Lower lobe of right lung (tissue), 2 donors: Measurements from ENCODE around the gene CRTC1. TPM values are rescaled to one million over a fixed set of nuclear protein-coding genes. Genes with fewer than 3 reads are reported as not detected.
A peak's percentile ranks its signal among the peaks of the same experiment; 100 is the strongest.

ENCODE experiments used
- ATAC-seq, 2 donors: fragments of 200-7000 bp; cut with Tn5 transposase; one replicate each; pipeline ENCODE4 v1.9.1; 2020 to 2022; ENCODE audit warnings: mild to moderate bottlenecking in 2 of 2, moderate library complexity in 2 of 2
- DNase-seq: peaks from one replicate; pipeline ENCODE4 v3.0.0-alpha.2; 2020
- H3K27ac ChIP-seq: fragments of 200-600 bp; one replicate; pipeline ENCODE4 v1.8.0; 2022
- H3K27me3 ChIP-seq: fragments of 200-600 bp; one replicate; pipeline ENCODE4 v1.8.0; 2022; ENCODE audit warnings: low read depth
- H3K36me3 ChIP-seq: fragments of 200-600 bp; one replicate; pipeline ENCODE4 v1.8.0; 2022; ENCODE audit warnings: mild to moderate bottlenecking
- H3K4me1 ChIP-seq: fragments of 200-600 bp; one replicate; pipeline ENCODE4 v1.8.0; 2022
- H3K4me3 ChIP-seq: fragments of 200-600 bp; one replicate; pipeline ENCODE4 v1.8.0; 2022; ENCODE audit warnings: mild to moderate bottlenecking
- H3K9me3 ChIP-seq: fragments of 200-600 bp; one replicate; pipeline ENCODE4 v1.8.0; 2022
- intact Hi-C: fragments of 100-400 bp; cut with DNase I; formaldehyde crosslinking; loops from one replicate; pipeline ENCODE4 v1.11.0; 2022
- total RNA-seq: library from RNA; stranded (reverse); fragmentation: NEBNext Ultra II Directional; extraction: Animal tissue kit (Norgen Biotek cat#: 25700); gene quantifications from one replicate; pipeline ENCODE4 v1.2.1, GENCODE V29; 2021
- TF ChIP-seq, protein P1 (sequence below): fragments of 200-600 bp; IDR thresholded peaks from one replicate; pipeline ENCODE4 v1.8.0; 2022; ENCODE audit warnings: antibody characterized with exemption, mild to moderate bottlenecking
- donor health status: DM: no; HTN: yes; CAD: no; lungs with severe emphysema.

CRTC1 gene
- total RNA-seq, 1 donor from 2014 or later = 16.2 TPM

DNA sequence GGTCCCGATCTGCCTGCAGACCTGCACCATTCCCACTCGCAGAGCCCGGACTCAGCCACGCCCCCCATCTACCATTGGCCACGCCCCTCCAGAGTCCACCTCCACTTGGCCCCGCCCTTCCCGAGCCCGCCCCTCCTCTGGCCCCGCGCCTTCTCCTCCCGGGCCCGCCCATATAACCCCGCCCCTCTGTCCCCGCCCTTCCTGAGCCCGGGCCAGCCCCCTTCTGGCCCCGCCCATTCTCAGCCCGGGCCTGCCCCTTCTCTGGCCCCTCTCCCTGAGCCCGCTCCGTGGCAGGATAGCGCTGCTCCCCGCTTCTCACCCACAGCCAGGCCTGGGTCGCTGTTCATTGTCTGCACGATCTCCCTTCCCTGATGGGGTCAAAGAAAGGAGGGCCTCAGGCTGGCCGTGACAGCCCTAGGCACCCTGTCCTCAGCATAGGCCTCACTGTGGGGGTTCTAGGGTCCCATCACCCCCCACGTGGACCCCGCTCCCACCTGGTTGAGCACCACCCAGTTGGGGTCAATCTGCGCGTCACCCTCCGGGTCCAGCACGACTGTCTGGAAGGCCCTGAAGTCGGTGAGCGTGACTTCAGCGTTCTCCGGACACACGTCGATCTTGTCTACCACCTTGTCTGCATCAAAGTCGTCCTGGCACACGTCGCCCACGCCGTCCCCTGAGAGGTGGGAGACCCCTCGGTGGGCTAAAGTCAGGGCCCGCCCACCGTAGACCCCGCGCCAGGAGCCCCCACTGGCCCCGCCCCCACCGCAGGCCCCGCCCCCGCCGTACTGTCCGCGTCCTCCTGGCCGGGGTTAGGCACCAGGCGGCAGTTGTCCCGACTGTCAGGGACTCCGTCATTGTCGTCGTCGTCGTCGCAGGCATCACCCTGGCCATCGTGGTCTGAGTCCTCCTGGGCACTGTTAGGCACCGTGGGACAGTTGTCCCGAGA is 102.0 kb downstream of the CRTC1 start:
- H3K27ac ChIP-seq = no peak overlapping the region
- no peaks in the 10 kb centered on the region for H3K36me3 ChIP-seq
- peaks cover 51% of the 10 kb centered on the region for H3K27me3 ChIP-seq
- TF ChIP-seq, protein P1, sequence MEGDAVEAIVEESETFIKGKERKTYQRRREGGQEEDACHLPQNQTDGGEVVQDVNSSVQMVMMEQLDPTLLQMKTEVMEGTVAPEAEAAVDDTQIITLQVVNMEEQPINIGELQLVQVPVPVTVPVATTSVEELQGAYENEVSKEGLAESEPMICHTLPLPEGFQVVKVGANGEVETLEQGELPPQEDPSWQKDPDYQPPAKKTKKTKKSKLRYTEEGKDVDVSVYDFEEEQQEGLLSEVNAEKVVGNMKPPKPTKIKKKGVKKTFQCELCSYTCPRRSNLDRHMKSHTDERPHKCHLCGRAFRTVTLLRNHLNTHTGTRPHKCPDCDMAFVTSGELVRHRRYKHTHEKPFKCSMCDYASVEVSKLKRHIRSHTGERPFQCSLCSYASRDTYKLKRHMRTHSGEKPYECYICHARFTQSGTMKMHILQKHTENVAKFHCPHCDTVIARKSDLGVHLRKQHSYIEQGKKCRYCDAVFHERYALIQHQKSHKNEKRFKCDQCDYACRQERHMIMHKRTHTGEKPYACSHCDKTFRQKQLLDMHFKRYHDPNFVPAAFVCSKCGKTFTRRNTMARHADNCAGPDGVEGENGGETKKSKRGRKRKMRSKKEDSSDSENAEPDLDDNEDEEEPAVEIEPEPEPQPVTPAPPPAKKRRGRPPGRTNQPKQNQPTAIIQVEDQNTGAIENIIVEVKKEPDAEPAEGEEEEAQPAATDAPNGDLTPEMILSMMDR = no peak
- intact Hi-C loops = no loop called here
- H3K9me3 ChIP-seq = no peaks in the 10 kb centered on the region
- ATAC-seq = peak; percentile 80 to 83
- peak; percentile 85 for DNase-seq
- H3K4me3 ChIP-seq = no peak overlapping the region
- peaks cover 39% of the 10 kb centered on the region for H3K4me1 ChIP-seq

DNA sequence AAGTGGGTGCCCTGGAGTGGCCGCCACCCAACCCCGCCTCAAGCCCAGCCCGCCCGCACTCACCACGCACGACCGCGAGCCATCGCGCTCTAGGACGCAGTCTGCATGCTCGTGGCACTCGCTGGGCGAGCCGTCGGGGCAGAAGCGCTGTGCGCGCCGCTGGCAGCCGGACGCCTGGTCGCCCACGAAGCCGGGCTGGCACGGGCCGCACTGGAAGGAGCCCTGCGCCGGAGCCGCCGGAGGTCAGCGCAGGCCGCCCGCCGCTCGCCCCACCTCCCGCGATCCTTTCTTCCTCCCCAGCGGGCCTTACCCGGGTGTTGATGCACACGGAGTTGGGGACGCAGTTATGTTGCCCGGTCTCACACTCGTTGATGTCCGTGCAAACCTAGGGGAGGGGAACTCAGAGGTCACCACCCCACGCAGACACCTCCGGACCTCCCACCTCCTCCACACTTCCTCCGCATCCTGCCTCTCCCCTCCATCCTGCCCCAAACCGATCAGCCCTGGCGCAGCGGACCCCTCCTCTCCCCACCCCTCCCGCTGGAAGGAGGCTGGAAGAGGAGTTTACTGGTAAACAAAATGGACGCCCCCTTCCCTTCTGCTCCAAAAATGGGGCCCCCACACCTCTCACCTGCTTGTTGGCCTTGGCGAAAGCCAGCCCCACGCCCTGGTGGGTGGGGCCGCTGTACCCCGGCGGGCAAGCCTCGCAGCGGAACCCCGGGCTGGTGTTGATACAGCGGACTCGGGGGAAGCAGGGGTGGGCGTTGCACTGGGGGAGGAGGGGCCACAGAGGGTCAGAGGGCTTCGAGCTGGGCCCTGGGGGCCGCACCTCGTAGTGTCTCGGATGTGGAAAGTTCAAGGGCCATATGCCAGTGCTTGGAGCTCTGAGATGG is 105.3 kb downstream of the CRTC1 start:
- peaks cover 48% of the 10 kb centered on the region for H3K4me1 ChIP-seq
- no peak for DNase-seq

DNA sequence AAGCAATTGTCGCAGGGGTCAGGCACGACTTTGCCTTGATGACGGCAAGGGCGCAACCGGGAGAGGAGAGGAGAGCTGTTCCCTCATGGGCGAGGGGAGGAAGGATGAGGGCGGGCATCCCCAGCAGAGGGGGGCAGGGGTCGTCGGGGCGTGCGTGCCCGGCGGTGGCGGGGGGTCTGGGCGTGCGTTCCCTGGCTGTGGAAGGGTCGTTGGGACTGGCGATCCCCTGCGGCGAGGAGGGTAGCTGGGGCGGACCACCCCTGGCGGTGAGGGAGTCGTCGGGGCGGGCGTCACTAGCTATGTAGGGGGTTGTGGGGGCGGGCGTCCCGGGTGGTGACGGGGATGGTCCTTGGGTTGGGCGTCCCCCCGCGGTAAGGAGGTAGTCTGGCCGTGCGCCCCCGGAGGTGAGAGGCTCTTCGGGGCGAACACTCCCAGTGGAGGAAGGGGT is 106.0 kb downstream of the CRTC1 start:
- no peak for ATAC-seq
- H3K4me1 ChIP-seq = peaks cover 48% of the 10 kb centered on the region
- H3K36me3 ChIP-seq = no peaks in the 10 kb centered on the region
- no peak for DNase-seq
- peak overlapping the region; percentile 39 for H3K4me3 ChIP-seq
- intact Hi-C loops = no loop called here
- H3K27ac ChIP-seq = no peak overlapping the region
- peaks cover 84% of the 10 kb centered on the region for H3K27me3 ChIP-seq
- TF ChIP-seq, protein P1 = no peak
- no peaks in the 10 kb centered on the region for H3K9me3 ChIP-seq

More for the DNA sequence above, 105.3 kb downstream of the CRTC1 start:
- TF ChIP-seq, protein P1 = no peak
- Histone ChIP-seq H3K36me3 (no peaks in the 10 kb centered on the region), H3K27ac (no peak overlapping the region), H3K9me3 (no peaks in the 10 kb centered on the region), H3K27me3 (peaks cover 82% of the 10 kb centered on the region), H3K4me3 (no peak overlapping the region)
- intact Hi-C loops = no loop called here
- no peak for ATAC-seq

DNA sequence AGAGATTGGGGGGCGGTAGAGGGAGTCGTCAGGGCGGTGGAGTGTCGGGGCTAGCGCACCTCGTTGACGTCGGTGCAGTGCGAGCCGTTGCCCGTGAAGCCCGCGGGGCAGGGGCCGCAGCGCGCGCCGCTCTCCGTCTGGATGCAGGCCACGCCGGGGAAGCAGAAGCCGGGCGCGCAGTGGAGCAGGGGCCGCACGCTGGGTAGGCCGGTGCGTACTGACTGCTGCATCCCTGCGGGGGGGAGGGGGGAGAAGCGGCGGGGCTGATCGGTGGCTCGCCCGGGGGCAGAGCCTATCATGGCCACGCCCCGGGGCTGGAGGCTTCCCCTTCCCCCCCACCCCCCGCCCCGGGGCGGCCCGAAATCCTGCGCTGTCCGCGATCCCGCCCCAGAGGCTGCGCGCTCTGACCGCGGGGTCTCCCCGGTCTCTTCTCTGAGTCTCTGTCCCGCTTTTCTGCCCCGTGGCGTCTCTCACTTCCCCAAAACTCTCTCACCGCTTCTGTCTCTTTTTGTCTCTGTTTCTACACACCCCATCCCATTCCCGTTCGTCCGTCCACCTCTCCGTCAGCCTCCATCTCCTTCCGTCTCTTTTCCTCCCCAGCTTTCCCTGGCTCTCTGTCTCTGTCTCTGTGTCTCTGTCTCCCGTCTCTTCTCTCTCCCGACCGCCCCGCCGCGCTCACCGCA is 106.5 kb downstream of the CRTC1 start:
- peaks cover 48% of the 10 kb centered on the region for H3K4me1 ChIP-seq
- intact Hi-C loops = no loop called here
- TF ChIP-seq, protein P1 = no peak
- no peak overlapping the region for H3K27ac ChIP-seq
- H3K9me3 ChIP-seq = no peaks in the 10 kb centered on the region
- H3K4me3 ChIP-seq = peak overlapping the region; percentile 39
- ATAC-seq (peak; percentile 14 to 21), DNase-seq (no peak)
- no peaks in the 10 kb centered on the region for H3K36me3 ChIP-seq
- peaks cover 90% of the 10 kb centered on the region for H3K27me3 ChIP-seq
